ENCODE measurements around the gene DNASE1L1. TPM values are rescaled to one million over a fixed set of nuclear protein-coding genes. Genes with fewer than 3 reads are reported as not detected.

DNASE1L1 gene
- total RNA-seq, 1 donor from 2014 or later: 20.7 TPM

DNA sequence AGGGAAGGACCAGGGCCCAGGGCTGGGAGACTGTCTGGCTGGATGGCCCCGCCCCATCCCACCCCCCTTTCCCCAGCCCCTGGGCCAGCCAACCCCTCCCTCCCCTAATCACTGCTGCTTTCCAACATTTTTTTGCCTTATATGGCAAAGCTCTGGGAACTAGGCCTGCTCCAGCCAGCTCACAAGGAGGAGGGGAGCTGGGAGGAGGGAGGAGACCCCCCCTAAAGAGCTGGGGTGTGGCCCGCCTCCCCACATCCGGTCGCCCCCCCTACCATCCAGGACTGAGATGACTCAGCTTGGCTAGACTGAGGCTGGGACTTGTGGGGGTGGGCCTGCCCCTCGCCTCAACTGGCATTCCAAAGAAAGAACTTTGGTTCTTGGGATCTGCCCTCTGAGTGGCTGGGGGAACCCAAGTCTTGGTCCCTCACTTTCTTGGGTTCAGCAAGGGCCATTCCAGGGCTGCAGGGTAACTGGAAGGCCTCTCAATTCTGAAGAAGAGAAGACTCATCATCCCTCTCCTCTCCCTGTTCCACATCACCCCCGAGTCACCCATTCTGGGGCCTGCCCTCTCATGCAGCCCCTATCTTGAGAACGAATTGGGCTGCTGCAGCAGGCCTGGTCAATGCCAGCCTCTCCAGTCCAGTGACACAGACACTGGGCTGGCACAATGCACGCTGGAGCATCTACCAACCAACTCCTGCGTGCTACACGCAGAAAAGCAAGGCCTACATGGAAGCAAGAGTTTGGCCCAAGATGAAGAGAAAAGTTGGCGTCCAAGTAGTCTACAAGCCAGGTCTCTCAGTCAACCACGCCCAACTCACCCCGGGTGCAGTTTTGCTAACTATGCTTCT is 39.4 kb downstream of the DNASE1L1 start:
- peak overlapping the region; percentile 76 for H3K4me3 ChIP-seq (ENCODE audit: low read depth, low read length)
- TF ChIP-seq, protein P1, sequence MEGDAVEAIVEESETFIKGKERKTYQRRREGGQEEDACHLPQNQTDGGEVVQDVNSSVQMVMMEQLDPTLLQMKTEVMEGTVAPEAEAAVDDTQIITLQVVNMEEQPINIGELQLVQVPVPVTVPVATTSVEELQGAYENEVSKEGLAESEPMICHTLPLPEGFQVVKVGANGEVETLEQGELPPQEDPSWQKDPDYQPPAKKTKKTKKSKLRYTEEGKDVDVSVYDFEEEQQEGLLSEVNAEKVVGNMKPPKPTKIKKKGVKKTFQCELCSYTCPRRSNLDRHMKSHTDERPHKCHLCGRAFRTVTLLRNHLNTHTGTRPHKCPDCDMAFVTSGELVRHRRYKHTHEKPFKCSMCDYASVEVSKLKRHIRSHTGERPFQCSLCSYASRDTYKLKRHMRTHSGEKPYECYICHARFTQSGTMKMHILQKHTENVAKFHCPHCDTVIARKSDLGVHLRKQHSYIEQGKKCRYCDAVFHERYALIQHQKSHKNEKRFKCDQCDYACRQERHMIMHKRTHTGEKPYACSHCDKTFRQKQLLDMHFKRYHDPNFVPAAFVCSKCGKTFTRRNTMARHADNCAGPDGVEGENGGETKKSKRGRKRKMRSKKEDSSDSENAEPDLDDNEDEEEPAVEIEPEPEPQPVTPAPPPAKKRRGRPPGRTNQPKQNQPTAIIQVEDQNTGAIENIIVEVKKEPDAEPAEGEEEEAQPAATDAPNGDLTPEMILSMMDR (conservative IDR thresholded peaks at IDR 0.05; ENCODE audit: low read depth, low read length): no peak
- no peak for DNase-seq (ENCODE audit: low read depth)

DNA sequence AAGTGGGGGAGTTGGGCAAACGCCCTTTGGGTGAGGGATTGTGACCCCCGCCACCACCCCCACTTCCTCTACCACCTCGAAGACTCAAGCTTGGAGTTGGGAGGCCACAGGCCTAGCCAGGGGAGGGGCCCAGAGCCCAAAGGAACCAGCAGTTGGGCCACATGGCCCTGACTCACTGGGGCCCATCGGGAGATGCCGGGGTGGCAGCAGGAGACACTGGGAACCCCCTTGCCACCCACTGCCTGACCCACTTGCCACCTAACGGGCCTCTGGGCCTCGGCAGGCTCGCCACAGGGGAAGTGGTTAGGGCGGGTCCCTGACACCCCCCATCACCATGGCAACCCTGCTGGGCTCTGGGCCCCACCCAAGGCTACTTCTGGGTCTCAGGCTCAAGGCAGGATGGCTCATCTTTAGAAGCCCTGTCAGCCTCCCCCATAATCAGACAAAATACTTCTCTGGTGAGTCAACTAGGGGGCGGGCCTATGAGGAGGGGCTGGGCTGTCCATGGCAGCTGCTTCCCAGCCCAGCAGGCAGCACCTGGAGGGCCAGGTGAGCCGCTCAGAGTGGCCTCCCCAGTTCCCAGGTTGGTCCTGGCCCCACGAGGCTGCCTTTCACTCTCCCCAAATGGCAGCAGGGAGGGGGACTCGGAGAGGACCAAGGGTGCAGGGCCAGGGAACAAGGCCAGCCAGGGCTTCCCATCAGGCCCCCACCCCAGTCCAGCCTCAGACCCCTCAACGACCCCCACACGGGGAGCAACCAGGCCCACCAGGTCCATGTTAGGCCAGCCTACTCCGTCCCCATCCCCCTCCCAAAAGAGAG is 40.2 kb downstream of the DNASE1L1 start:
- H3K4me3 ChIP-seq (ENCODE audit: low read depth, low read length): peak overlapping the region; percentile 76
- TF ChIP-seq, protein P1 (conservative IDR thresholded peaks at IDR 0.05; ENCODE audit: low read depth, low read length): no peak
- DNase-seq (ENCODE audit: low read depth): no peak

DNA sequence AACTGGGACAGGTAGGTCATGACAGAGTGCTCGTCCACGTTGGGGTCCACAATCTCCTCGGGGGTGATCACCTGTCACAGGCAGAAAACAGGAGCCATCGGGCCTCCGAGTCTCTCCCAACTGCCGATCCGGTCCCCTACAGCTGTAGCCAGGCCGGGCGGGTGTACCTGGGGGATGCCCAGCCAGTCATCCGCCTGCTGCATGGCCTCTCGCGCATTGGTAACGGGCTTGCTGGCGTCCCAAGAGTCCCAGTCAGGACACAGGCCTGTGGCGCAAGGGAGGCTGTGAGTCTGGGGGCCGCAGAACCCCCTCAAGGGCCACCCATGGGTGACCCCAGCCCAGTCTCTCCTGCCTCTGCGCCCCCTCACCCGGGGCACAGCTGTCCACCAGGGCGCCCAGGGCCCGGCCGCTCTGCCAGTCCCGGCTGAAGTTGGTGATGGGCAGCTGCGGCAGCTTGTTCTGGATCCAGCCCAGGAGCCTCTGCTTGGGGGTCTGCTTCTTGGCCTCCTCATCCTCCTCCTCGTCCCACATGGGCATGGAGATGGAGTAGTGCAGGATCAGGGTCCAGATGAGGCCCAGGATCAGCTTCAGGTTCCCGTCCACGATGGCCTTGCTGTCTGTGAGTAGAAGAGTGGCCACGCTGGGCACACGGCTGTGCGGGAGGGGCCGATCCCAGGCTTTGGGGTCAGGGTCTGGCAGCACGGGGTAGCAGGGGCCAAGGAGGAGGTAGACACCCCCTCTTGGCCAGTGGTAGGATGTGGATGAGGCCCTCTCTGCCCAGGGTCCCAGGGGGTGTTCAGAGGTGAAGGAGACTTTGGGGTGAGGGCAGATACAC is 41.4 kb downstream of the DNASE1L1 start:
- DNase-seq (ENCODE audit: low read depth): no peak
- TF ChIP-seq, protein P1 (conservative IDR thresholded peaks at IDR 0.05; ENCODE audit: low read depth, low read length): no peak
- no peak overlapping the region for H3K4me3 ChIP-seq (ENCODE audit: low read depth, low read length)

DNA sequence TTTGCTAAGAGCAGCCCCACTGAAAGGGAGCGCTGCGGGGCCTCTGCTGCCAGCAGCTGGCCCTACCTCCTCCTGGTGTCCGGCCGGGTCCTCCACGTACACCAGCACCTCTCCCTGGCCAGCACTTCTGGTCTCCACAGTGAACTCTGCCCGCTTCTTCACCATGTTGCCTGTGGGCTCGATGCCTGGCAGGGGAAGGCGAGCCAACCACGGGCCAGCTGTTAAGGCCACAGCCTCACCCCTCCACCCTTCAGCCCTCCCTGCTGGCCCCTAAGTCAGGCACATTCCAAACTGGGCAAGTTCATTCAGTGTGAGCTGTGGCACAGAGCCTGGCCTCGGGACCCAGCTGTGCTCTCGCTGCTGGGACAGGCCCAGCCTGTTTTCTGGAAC is 42.4 kb downstream of the DNASE1L1 start:
- H3K4me3 ChIP-seq (ENCODE audit: low read depth, low read length): no peak overlapping the region
- TF ChIP-seq, protein P1 (conservative IDR thresholded peaks at IDR 0.05; ENCODE audit: low read depth, low read length): no peak

DNA sequence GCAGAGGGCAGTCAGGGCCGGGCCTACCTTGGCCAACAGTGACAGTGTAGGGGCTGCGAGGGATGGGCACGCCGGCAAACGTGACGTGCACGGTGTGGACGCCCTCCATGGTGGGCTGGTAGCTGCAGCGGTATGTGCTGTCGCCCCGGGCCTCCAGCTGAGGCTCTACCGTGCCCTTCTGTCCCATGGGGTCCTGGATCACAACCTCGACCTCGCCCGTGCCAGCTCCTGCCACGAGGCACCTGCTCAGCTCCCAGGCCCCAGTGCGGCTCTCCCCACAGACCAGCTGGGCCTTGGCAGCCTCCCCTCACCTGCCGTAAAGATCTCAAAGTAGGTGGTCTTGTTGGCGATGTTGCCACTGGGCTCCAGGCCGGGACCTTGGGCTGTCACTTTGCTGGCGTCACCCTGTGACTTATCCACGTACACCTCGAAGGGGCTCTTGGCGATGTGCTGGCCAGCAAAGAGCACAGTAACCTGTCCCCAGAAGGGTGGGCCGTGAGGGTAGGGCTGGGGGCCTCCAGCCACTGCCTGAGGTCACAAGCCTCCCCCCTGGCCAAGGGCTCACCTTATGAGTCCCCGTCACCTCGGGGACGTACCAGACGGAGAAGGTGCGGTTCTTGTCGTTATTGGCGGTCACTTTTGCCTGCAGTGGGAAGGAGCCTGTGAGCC is 42.9 kb downstream of the DNASE1L1 start:
- TF ChIP-seq, protein P1 (conservative IDR thresholded peaks at IDR 0.05; ENCODE audit: low read depth, low read length): no peak
- no peak overlapping the region for H3K4me3 ChIP-seq (ENCODE audit: low read depth, low read length)
- DNase-seq (ENCODE audit: low read depth): no peak

More for the DNA sequence above, 42.4 kb downstream of the DNASE1L1 start:
- DNase-seq (ENCODE audit: low read depth): no peak

DNA sequence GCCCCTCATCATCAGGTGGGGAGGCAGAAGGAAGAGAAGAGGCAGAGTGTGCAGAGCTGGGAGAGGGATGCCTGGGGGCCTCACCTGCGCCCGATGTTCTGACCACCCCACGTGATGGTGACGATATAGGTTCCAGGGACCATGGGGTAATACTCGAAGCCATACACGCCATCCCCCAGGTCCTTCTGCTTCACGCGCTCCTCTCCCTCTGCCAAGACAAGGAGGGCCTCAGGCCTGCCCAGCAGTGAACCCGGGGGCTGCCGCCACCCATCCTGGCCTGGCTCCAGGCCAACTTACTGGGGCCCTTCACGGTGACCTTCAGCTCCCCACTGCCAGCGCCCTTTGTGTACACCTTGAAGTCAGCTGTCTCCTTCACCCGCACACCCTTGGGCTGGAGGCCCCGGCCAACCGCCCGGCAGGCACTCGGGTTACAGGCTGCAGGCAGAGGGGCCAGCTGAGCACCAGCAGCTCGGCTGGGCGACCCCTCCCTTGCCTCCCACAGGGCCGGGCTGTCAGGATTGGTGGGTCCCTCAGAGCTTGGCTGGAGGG is 43.9 kb downstream of the DNASE1L1 start:
- TF ChIP-seq, protein P1 (conservative IDR thresholded peaks at IDR 0.05; ENCODE audit: low read depth, low read length): no peak
- no peak for DNase-seq (ENCODE audit: low read depth)
- no peak overlapping the region for H3K4me3 ChIP-seq (ENCODE audit: low read depth, low read length)

Data from epithelial cell of proximal tubule (primary cell).